ENCODE data around the gene FOXP1.

GRCh38 chr3:71072986-71073385 lies 510.5 kb downstream of the FOXP1 start:
- TF ChIP-seq POLR2A (IDR thresholded peaks at IDR 0.05) (no peak), CTCF (IDR thresholded peaks at IDR 0.05) (no peak), POLR2AphosphoS5 (IDR thresholded peaks at IDR 0.05) (no peak), EP300 (IDR thresholded peaks at IDR 0.05) (no peak)
